Upper lobe of left lung (tissue), 6 donors: ENCODE data around the gene NIPBL. TPM values are rescaled to one million over a fixed set of nuclear protein-coding genes. Genes with fewer than 3 reads are reported as not detected.

Experiments used
- ATAC-seq, 2 donors: fragments of 200-7000 bp; cut with Tn5 transposase; one replicate each; pipeline ENCODE4 v1.9.1; 2022; ENCODE audit warnings: mild to moderate bottlenecking in 2 of 2, moderate library complexity in 2 of 2; ENCODE audit not compliant: low FRiP score in 2 of 2
- DNase-seq, 2 donors: peaks; one replicate each; pipeline ENCODE4 v3.0.0-alpha.2; 2019 to 2020
- H3K27ac ChIP-seq, 4 donors: fragments of 200-600 bp; sonication (generic); one replicate each; pipeline ENCODE4 v1.5.1; 2016 to 2019
- H3K27me3 ChIP-seq, 4 donors: fragments of 200-600 bp; sonication (generic); one replicate each; pipeline ENCODE4 v1.5.1; 2017 to 2019
- H3K36me3 ChIP-seq, 4 donors: fragments of 200-600 bp; sonication (generic); one replicate each; pipeline ENCODE4 v1.5.1; 2016 to 2019
- H3K4me1 ChIP-seq, 4 donors: fragments of 200-600 bp; sonication (generic); one replicate each; pipeline ENCODE4 v1.5.1; 2018 to 2019
- H3K4me3 ChIP-seq, 4 donors: fragments of 200-600 bp; sonication (generic); one replicate each; pipeline ENCODE4 v1.5.1; 2017 to 2019; ENCODE audit warnings: mild to moderate bottlenecking in 2 of 4, moderate library complexity in 1 of 4
- H3K9me3 ChIP-seq, 4 donors: fragments of 200-600 bp; sonication (generic); one replicate each; pipeline ENCODE4 v1.5.1; 2018 to 2019
- CTCF ChIP-seq, 6 experiments: fragments of 450-650 bp in 4 of 6; fragments of 200-600 bp in 2 of 6; sonication (generic) in 2 of 6; IDR thresholded peaks; one replicate each; pipeline ENCODE4 v1.5.1; 2016 to 2019; ENCODE audit warnings: antibody characterized with exemption in 6 of 6
- EP300 ChIP-seq, 4 donors: sonication (generic); formaldehyde crosslinking; IDR thresholded peaks; one replicate each; pipeline ENCODE4 v1.5.1; 2017; ENCODE audit warnings: antibody characterized with exemption in 4 of 4, control low read depth in 2 of 4
- POLR2A ChIP-seq, 4 donors: fragments of 450-650 bp; IDR thresholded peaks; one replicate each; pipeline ENCODE4 v1.5.1; 2016 to 2017; ENCODE audit warnings: antibody characterized with exemption in 4 of 4, mild to moderate bottlenecking in 2 of 4
- POLR2AphosphoS5 ChIP-seq, 2 donors: sonication (generic); formaldehyde crosslinking; IDR thresholded peaks; one replicate each; pipeline ENCODE4 v1.5.1; 2017; ENCODE audit warnings: antibody characterized with exemption in 2 of 2
- WGBS, 2 donors: methylation state at CpG; one replicate each; pipeline ENCODE4 v1.1.5; 2017 to 2018; 5-methylcytosine and 5-hydroxymethylcytosine counted together
- total RNA-seq, 6 donors: library from RNA; depleted of rRNA in 4 of 6; stranded (reverse); fragments of >200 nt in 4 of 6; gene quantifications; one replicate each; pipeline versions ENCODE4 v1.1.0 to v1.2.1, GENCODE V29; 2016 to 2021
- donor health status: DM: no; HTN: no; CAD: no; lungs with moderate emphysema.
- donor health status: DM: no; HTN: yes; CAD: no; lungs with severe emphysema.

Gene NIPBL
- total RNA-seq, 6 donors from 2014 or later: 39.2 to 75.2 (median 55.3) TPM

DNA sequence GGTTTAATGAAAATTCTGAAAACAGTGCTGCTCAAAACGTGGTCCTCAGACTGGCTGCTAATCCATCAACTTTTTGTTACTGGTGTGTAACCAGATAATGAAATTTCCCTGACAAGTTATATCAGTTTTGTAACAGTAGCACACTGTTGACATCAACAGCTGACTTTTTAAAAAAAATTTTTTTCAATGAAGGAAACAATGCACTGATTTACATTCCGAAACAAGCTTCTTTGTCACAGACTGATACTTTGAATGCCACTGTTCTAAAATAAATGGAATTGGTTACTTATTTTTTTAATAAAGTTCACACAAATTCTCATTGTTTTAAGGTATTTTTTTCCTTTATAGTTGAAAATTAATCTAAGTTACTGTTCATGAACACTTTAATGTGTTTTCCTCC, 169.1 kb downstream of the NIPBL start:
- ATAC-seq: no peak
- Histone ChIP-seq H3K36me3 (peaks cover 15 to 92% (median 42%) of the 10 kb centered on the region in 4 donors), H3K4me1 (no peaks in the 10 kb centered on the region), H3K4me3 (no peak overlapping the region), H3K9me3 (no peaks in the 10 kb centered on the region), H3K27me3 (no peaks in the 10 kb centered on the region), H3K27ac (no peak overlapping the region)
- TF ChIP-seq POLR2AphosphoS5 (IDR thresholded peaks at IDR 0.05) (no peak), POLR2A (IDR thresholded peaks at IDR 0.05) (no peak), CTCF (IDR thresholded peaks at IDR 0.05) (no peak), EP300 (IDR thresholded peaks at IDR 0.05) (no peak)
- WGBS, 2 donors: 90 to 98% methylated on average over 2 of the region's 2 CpGs
- DNase-seq: no peak

DNA sequence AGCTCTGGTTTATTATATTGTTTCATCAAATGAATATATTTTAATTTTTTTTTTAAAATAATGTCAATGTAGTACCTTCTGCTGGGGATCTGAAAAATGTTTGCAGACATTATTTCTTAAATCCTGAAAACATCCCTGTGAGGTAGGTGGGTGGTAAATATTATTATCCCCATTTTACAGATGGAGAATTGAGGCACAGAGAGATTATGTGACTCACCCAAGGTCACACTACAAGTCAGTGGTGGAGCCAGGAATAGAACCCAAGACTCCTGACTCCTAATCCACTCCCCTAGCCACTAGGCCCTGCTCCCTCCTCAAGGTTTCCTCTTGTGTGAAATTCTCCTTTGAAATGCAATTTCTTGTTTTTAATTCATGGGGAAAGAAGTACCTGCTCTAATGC, 171.4 kb downstream of the NIPBL start:
- Histone ChIP-seq H3K9me3 (no peaks in the 10 kb centered on the region), H3K4me1 (no peaks in the 10 kb centered on the region), H3K27ac (no peak overlapping the region), H3K4me3 (no peak overlapping the region), H3K27me3 (no peaks in the 10 kb centered on the region), H3K36me3 (peaks cover 25 to 99% (median 54%) of the 10 kb centered on the region in 4 donors)
- no peak for TF ChIP-seq CTCF (IDR thresholded peaks at IDR 0.05)
- TF ChIP-seq EP300 (IDR thresholded peaks at IDR 0.05): no peak
- no peak for TF ChIP-seq POLR2AphosphoS5 (IDR thresholded peaks at IDR 0.05)
- TF ChIP-seq POLR2A (IDR thresholded peaks at IDR 0.05): no peak
- ATAC-seq (no peak), DNase-seq (no peak)

DNA sequence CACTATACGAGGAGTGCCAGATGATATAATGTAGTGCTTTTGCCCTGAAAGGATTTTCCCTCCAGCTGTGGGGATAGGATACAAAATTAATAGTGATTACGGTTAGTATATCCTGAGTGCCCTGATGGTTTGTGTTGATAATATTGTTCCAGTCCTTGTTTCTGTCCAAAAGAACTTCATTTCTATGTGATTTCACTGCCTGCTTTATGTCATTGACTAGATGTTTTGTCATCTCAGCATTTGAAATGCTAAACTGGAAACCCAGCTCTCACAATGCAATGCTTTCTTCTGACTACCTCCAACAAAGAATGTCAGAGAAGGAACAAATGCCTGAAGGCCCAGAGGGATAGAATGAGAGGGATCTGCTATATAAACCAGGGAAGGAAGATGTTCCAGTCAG, 177.8 kb downstream of the NIPBL start:
- ATAC-seq: no peak
- H3K27ac ChIP-seq: no peak overlapping the region
- no peaks in the 10 kb centered on the region for H3K9me3 ChIP-seq
- no peak for DNase-seq
- TF ChIP-seq POLR2A (IDR thresholded peaks at IDR 0.05) (no peak), CTCF (IDR thresholded peaks at IDR 0.05) (no peak), POLR2AphosphoS5 (IDR thresholded peaks at IDR 0.05) (no peak), EP300 (IDR thresholded peaks at IDR 0.05) (no peak)
- no peaks in the 10 kb centered on the region for H3K4me1 ChIP-seq
- WGBS, 2 donors: 72 to 78% methylated on average over 2 of the region's 2 CpGs
- no peaks in the 10 kb centered on the region for H3K27me3 ChIP-seq
- H3K4me3 ChIP-seq: no peak overlapping the region
- H3K36me3 ChIP-seq: peaks cover 14 to 86% (median 58%) of the 10 kb centered on the region in 4 donors

- no peak for ATAC-seq
- H3K9me3 ChIP-seq: no peaks in the 10 kb centered on the region
- peaks cover 13 to 86% (median 54%) of the 10 kb centered on the region in 4 donors for H3K36me3 ChIP-seq
- no peaks in the 10 kb centered on the region for H3K4me1 ChIP-seq
- no peak overlapping the region for H3K27ac ChIP-seq
- H3K4me3 ChIP-seq: no peak overlapping the region
- DNase-seq: no peak
- WGBS, 2 donors: 90 to 94% methylated on average over 1 of the region's 1 CpG
- TF ChIP-seq POLR2AphosphoS5 (IDR thresholded peaks at IDR 0.05) (no peak), EP300 (IDR thresholded peaks at IDR 0.05) (no peak)
- no peaks in the 10 kb centered on the region for H3K27me3 ChIP-seq
Observed at GRCh38 chr5:37055383-37055990, 178.9 kb downstream of the NIPBL start.

GRCh38 chr5:37056762-37057161, 180.2 kb downstream of the NIPBL start:
- H3K27ac ChIP-seq: no peak overlapping the region
- H3K27me3 ChIP-seq: no peaks in the 10 kb centered on the region
- H3K36me3 ChIP-seq: peaks cover 15 to 86% (median 52%) of the 10 kb centered on the region in 4 donors
- TF ChIP-seq POLR2AphosphoS5 (IDR thresholded peaks at IDR 0.05): no peak
- no peak for TF ChIP-seq POLR2A (IDR thresholded peaks at IDR 0.05)
- no peak for TF ChIP-seq CTCF (IDR thresholded peaks at IDR 0.05)
- TF ChIP-seq EP300 (IDR thresholded peaks at IDR 0.05): no peak
- H3K9me3 ChIP-seq: no peaks in the 10 kb centered on the region
- WGBS, 2 donors: 87 to 97% methylated on average over 2 of the region's 2 CpGs
- no peak for DNase-seq
- no peak overlapping the region for H3K4me3 ChIP-seq
- H3K4me1 ChIP-seq: no peaks in the 10 kb centered on the region
- no peak for ATAC-seq
